HG02981 (cell line): ENCODE data around the gene HMGCS2.

Source experiments
- ATAC-seq: cut with Tn5 transposase; IDR thresholded peaks from one replicate; pipeline ENCODE4 v1.9.1; 2021; ENCODE audit warnings: mild to moderate bottlenecking, moderate library complexity; ENCODE audit not compliant: unreplicated experiment

The HMGCS2 gene

DNA sequence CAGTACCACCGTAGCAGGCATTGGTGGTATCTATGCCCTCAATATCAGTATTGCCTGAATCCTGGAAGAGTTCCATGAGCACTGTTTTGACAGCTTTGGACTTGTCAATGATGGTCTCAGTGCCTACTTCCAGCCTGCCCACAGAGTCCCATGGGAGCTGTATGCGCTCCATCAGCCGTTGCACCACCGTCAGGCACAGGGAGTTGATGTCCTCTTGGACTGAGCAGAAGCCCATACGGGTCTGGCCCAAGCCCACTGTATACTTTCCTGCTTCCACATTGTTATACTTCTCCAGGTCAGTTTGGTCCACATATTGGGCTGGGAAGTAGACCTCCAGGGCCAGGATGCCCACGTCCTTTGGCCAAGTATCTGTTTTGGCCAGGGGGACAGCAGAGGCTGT, 4.5 kb downstream of the HMGCS2 start:
- no peak for ATAC-seq

DNA sequence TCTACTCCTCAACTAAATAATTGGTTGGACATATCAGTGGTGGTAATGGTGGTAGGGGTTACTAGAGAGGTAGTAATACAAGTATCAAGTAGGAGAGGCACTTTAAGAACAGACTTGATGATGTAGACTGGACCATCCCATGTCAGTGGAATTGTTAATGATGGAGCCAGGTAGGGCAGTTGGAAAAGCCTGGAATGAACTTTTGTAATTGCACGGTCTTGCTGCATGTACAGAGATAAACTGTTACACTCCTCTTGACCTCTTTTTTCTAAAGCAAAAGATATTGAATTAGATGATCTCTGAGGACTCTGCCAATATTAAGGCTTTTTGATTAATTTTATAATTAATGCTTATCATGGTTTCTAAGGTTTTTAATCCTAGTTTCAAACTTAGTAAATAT, 5.8 kb downstream of the HMGCS2 start:
- ATAC-seq: no peak

DNA sequence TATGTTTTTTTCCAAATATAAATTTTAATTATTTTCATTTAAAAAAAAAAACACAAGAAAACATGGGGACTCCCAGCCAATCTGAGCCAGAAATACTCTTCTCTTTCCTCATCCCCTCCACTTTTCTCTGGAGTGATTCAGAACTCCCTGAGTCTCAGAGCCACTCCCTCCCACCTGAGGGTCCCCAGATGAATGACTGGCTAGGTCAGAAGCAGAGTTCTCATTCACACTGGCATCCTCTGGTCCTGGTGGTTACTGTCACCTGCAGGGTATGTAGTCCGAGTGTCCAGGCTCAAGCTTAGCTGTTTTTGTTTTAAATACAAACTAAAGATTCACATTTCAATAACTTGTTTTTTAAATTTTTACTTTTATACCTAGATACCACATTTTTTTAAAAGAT, 6.3 kb downstream of the HMGCS2 start:
- ATAC-seq: no peak

GRCh38 chr1:119758584-119758983, 10.1 kb downstream of the HMGCS2 start:
- no peak for ATAC-seq

- ATAC-seq: no peak
These were observed 16.1 kb downstream of the HMGCS2 start for GRCh38 chr1:119752592-119752991.

- ATAC-seq: no peak
These were observed 20.7 kb downstream of the HMGCS2 start for GRCh38 chr1:119748040-119748439.

DNA sequence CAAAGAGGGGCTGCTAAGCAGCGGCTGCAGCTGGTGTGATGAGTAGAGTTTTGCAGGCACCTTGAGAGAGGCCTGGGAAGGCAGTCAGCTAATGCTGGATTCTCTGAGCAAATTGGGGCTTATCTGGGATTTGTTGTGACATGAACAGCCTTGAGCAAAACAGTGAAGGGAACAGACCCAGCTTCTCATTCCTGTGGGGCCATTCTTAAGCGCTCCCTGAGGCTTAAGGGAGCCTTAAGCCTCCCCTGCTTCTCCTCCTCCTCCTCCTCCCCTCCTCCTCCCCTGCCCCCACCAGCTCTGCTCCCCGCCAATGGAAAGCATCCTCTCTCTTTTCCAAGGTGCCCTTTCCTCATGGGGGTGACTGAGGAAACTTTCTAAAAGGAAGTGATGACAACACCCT, 21.3 kb downstream of the HMGCS2 start:
- ATAC-seq: no peak

GRCh38 chr1:119745034-119745433, 23.7 kb downstream of the HMGCS2 start:
- no peak for ATAC-seq

DNA sequence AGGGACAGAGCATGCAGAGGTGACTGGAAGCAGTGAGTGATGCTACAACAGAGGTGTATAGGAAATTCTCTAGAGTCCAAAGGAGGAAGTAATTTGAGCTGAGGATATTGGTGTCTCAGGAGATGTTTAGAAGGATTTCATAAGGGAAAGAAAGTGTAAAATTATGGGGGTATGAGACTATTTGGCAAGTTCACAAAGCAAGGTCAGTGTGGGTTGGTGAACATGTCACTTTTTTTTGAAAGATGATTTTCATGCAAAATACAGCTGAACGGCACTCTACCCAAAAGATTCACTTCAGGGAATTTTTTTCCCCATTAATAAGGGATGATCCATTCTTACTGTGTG, 24.1 kb downstream of the HMGCS2 start:
- ATAC-seq: no peak

GRCh38 chr1:119743776-119744597, 24.7 kb downstream of the HMGCS2 start:
- ATAC-seq: no peak

DNA sequence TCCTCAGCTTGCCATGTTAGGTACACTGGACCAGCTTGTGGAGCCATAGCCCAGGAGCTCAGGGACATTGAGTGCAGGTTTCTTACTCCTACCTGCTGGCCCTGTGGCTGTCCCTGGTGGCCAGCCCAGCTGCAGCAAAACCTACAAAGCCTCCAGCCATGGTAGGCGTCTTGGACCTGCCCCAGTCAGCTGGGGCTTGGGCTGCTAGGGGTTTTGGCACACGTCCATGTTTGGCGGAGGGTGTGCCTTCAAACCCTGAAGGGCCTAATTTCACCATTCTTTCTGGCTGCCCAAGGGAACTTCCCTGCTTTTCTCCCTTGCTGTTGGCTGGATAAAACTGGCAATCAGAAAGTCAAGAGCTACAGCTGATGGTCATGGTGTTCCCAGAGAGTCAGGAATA, 25.4 kb downstream of the HMGCS2 start:
- ATAC-seq: no peak

- no peak for ATAC-seq
These were observed 26.0 kb downstream of the HMGCS2 start for GRCh38 chr1:119742677-119743076.

DNA sequence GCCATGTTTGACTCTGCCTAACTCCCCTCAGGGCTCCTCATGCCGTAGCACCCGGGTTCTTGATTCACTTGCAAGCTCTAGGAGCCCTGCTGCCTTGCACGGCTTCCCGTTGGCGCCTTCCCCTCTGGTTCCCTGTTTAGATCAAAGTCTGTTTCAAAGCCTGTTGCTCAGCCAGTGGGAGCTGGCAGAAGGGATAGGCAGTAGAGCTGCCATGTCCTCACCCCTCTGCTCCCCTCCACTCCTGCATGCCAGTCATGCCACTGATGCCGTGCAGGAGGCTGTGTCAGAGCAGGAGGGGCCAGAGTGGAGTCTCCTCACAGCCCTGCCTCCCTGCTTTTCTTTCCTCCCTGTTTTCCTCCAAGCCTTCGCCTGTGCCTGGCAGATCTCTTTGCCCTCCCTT, 26.5 kb downstream of the HMGCS2 start:
- no peak for ATAC-seq

GRCh38 chr1:119740896-119741780, 27.6 kb downstream of the HMGCS2 start:
- no peak for ATAC-seq

- no peak for ATAC-seq
These were observed 28.4 kb downstream of the HMGCS2 start for GRCh38 chr1:119740261-119740660.

DNA sequence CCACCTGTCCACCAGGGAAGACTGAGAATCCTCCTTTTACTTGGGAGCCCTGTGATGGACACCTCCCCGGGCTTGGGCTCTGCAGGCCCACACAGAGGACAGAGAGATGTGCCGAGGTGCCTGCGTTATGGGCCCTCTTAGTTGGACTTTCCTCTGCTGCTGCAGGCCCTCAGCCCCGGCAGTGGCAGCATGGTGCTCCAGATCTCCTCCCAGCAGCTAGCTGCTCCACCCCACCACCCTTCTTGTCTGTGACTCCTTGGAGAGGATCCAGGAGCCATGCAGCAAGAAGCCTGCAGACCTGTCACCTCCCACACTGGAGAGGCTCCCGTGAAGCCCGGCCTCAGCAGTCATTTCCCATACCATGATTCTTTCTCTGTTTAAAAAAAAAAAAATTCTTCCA, 29.6 kb downstream of the HMGCS2 start:
- no peak for ATAC-seq

GRCh38 chr1:119738100-119738720, 30.5 kb downstream of the HMGCS2 start:
- ATAC-seq: no peak

DNA sequence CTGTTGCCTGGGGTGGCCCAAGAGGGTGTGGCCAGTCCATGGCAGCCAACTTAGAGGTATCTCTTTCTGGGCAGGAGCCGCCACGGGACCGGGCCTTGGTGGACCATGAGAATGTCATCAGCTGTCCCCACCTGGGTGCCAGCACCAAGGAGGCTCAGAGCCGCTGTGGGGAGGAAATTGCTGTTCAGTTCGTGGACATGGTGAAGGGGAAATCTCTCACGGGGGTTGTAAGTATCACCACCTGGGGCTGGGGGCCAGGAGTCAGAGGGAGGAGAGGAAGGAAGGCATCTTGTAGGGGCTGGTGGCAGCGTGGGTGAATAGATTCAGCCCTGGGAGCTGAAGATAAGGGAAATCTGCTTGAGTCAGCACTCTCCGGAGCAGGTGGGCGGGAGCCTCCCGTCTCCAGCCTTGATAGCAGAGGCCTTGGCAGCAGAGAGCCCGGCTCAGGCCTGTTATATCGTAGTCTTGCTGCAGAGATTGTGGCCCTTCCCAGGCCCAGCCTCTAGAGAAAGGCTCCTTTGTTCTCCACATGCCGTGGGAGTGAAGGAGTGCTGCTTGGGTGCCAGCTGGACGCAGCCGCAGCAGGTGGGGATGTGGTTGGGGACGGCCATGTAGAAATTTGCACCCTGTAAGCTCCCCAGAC, 31.5 kb downstream of the HMGCS2 start:
- ATAC-seq: no peak

DNA sequence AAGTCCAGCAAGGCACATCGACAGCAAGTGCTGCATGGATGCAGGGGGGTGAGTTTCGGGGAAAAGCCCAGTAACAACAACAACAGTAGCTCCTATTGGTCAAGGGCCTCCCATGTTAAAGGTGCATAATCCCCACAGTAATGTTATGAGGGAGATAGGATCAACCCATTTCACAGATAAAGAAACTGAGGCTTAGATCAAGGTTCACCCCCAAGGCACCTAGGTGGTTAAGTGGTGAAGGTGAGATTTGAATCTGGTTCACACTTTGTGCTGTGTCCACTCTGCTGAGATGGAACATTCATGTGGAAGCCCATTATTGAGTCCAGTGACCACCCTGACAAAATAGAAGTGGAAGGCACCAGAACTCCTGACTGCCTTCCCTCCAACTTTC, 32.1 kb downstream of the HMGCS2 start:
- no peak for ATAC-seq

GRCh38 chr1:119735217-119735616, 33.5 kb downstream of the HMGCS2 start:
- ATAC-seq: no peak

GRCh38 chr1:119733754-119734153, 35.0 kb downstream of the HMGCS2 start:
- no peak for ATAC-seq
